Neural cell (in vitro differentiated cells): ENCODE data around the gene C2orf72. TPM values are rescaled to one million over a fixed set of nuclear protein-coding genes. Genes with fewer than 3 reads are reported as not detected.

Experiments
- H2AFZ ChIP-seq: fragments of 200-600, 300-800 bp; sonication (generic), shearing (Covaris generic); 2 replicates; pipeline ENCODE4 v1.6.0; 2014; ENCODE audit warnings: low read depth, mild to moderate bottlenecking, antibody characterized with exemption, low read length, moderate library complexity
- H3F3A ChIP-seq: fragments of 200-600 bp; shearing (Covaris generic); 2 replicates; pipeline ENCODE4 v1.6.1; 2016; ENCODE audit warnings: mild to moderate bottlenecking, moderate library complexity, mixed read lengths, antibody characterized with exemption, low read length; ENCODE audit not compliant: insufficient read depth, poor library complexity, severe bottlenecking
- H3K27ac ChIP-seq: fragments of 200-600, 300-800 bp; sonication (generic), shearing (Covaris generic); 2 replicates; pipeline ENCODE4 v1.5.1; 2014; ENCODE audit warnings: mild to moderate bottlenecking, low read length, moderate library complexity
- H3K27me3 ChIP-seq: fragments of 300-800, 200-600 bp; sonication (generic), shearing (Covaris generic); 2 replicates; pipeline ENCODE4 v1.6.0; 2014; ENCODE audit warnings: mild to moderate bottlenecking, low read depth, low read length, moderate library complexity; ENCODE audit not compliant: insufficient read depth
- H3K36me3 ChIP-seq: fragments of 300-800, 200-600 bp; sonication (generic), shearing (Covaris generic); 2 replicates; pipeline ENCODE4 v1.5.1; 2014; ENCODE audit warnings: mild to moderate bottlenecking, antibody characterized with exemption, low read length, moderate library complexity; ENCODE audit not compliant: insufficient read depth
- H3K4me2 ChIP-seq: fragments of 300-800, 200-600 bp; sonication (generic), shearing (Covaris generic); 2 replicates; pipeline ENCODE4 v1.6.0; 2014; ENCODE audit warnings: mild to moderate bottlenecking, low read length
- H3K4me3 ChIP-seq: fragments of 300-800, 200-600 bp; sonication (generic), shearing (Covaris generic); 2 replicates; pipeline ENCODE4 v1.5.1; 2014; ENCODE audit warnings: mild to moderate bottlenecking, low read length, moderate library complexity
- H3K79me2 ChIP-seq: fragments of 200-600 bp; shearing (Covaris generic); replicated peaks from 2 replicates; pipeline ENCODE4 v1.6.0; 2014; ENCODE audit warnings: mild to moderate bottlenecking, low read length, moderate library complexity; ENCODE audit not compliant: insufficient read depth
- H3K9ac ChIP-seq: fragments of 300-800, 200-600 bp; sonication (generic), shearing (Covaris generic); 2 replicates; pipeline ENCODE4 v1.6.1; 2016; ENCODE audit warnings: mild to moderate bottlenecking, low read length, mixed read lengths
- H3K9me2 ChIP-seq: fragments of 200-600 bp; shearing (Covaris generic); 2 replicates; pipeline ENCODE4 v1.6.1; 2016; ENCODE audit warnings: mild to moderate bottlenecking, low read length, mixed read lengths; ENCODE audit not compliant: insufficient read depth
- H3K9me3 ChIP-seq: fragments of 200-600, 300-800 bp; sonication (generic), shearing (Covaris generic); 2 replicates; pipeline ENCODE4 v1.6.1; 2016; ENCODE audit warnings: mild to moderate bottlenecking, mixed run types, low read length, moderate library complexity, mixed read lengths
- H4K20me1 ChIP-seq: fragments of 200-600 bp; shearing (Covaris generic); 2 replicates; pipeline ENCODE4 v1.6.1; 2016; ENCODE audit warnings: mild to moderate bottlenecking, mixed run types; ENCODE audit not compliant: insufficient read depth
- CTCF ChIP-seq: fragments of 450-650 bp; IDR thresholded peaks from 2 replicates; pipeline ENCODE4 v1.5.1; 2014; ENCODE audit warnings: antibody characterized with exemption, mild to moderate bottlenecking, moderate library complexity; ENCODE audit not compliant: poor library complexity, severe bottlenecking
- EP300 ChIP-seq: fragments of 450-650 bp; conservative IDR thresholded peaks from 2 replicates; pipeline ENCODE4 v1.6.1; 2014; ENCODE audit warnings: antibody characterized with exemption, mild to moderate bottlenecking, moderate library complexity; ENCODE audit not compliant: poor library complexity, severe bottlenecking
- EZH2 ChIP-seq: fragments of 200-600, 300-800 bp; shearing (Covaris generic), sonication (generic); IDR thresholded peaks from 2 replicates; pipeline ENCODE4 v1.6.1; 2014; ENCODE audit warnings: antibody characterized with exemption, low read length, borderline replicate concordance, mild to moderate bottlenecking; ENCODE audit not compliant: insufficient read depth, poor library complexity, severe bottlenecking
- MXI1 ChIP-seq: fragments of 450-650 bp; conservative IDR thresholded peaks from 2 replicates; pipeline ENCODE4 v1.6.1; 2014; ENCODE audit warnings: antibody characterized with exemption, mild to moderate bottlenecking; ENCODE audit not compliant: poor library complexity, severe bottlenecking
- POLR2AphosphoS5 ChIP-seq: IDR thresholded peaks from 2 replicates; pipeline ENCODE4 v1.6.1; 2012
- RAD21 ChIP-seq: fragments of 450-650 bp; conservative IDR thresholded peaks from 2 replicates; pipeline ENCODE4 v1.6.1; 2014; ENCODE audit warnings: antibody characterized with exemption, mild to moderate bottlenecking, moderate library complexity
- SMC3 ChIP-seq: fragments of 450-650 bp; conservative IDR thresholded peaks from 2 replicates; pipeline ENCODE4 v1.6.1; 2014; ENCODE audit warnings: antibody characterized with exemption, mild to moderate bottlenecking, moderate library complexity; ENCODE audit not compliant: poor library complexity
- TAF1 ChIP-seq: IDR thresholded peaks from 2 replicates; pipeline ENCODE4 v1.6.1; 2012; ENCODE audit warnings: low read depth
- polyA plus RNA-seq: library from polyadenylated mRNA; depleted of rRNA; stranded (reverse); fragments of >200 nt; gene quantifications from 2 replicates; pipeline ENCODE4 v1.2.3, GENCODE V29; 2014
- TF ChIP-seq, protein P1 (sequence below): IDR thresholded peaks from 2 replicates; pipeline ENCODE4 v1.6.1; 2012; ENCODE audit warnings: borderline replicate concordance

Gene C2orf72
- polyA plus RNA-seq, 1 donor from 2014 or later: 37.7 TPM

DNA sequence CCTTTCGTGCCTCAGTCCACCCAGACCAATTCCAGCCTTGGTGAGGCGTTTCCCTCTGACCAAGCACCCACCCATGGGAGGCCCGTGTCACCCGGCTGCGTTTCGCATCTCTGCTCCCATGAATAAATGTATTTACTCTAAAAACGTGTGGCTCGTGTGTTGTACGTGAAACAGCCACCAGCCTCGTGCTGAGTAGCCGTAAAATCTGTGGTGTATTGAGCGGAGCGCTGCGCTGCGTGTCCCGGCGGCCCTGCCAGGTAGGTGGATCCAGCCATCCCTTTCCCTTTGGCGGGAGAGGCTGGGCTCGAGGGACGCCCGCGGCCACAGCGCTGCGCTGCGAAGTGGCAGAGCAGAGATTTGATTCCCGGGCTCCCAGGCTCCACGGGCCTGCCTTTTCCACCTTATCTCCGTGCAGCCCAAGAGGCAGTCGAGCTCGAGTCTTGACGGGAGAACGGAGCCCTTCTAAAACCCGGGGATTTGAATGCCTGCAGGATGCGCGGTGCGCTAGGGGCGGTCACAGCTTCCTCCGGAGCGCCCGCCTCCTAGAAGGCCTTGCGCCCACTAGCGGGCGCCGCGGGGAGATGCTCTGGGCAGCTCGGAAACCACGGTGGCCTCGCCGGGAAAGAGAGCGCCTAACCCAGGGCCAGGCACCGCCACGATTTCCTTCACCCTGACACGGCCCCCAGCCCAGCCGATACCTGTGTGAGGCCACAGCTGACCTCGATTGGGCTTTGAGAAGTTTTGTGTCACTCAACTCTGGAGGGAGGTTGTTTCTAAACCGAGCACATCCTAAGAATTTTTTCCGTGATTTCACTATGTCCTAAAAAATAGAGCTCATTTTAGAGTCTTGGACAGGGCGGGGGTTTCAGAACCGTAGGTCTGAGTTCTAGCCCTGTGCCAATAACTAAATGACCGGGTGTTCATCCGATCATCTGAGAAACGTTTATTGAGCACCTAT is 15.4 kb downstream of the C2orf72 start:
- Histone ChIP-seq H3F3A (no peaks in the 10 kb centered on the region), H3K4me2 (peak overlapping the region; percentile 51), H3K27me3 (no peaks in the 10 kb centered on the region), H2AFZ (peak overlapping the region; percentile 76), H3K9me3 (no peaks in the 10 kb centered on the region), H4K20me1 (no peaks in the 10 kb centered on the region), H3K9ac (peak overlapping the region; percentile 75), H3K27ac (peak overlapping the region; percentile 78), H3K9me2 (no peaks in the 10 kb centered on the region), H3K4me3 (peak overlapping the region; percentile 75), H3K79me2 (peaks cover 11% of the 10 kb centered on the region), H3K36me3 (no peaks in the 10 kb centered on the region)
- peak; percentile 51 for TF ChIP-seq POLR2AphosphoS5
- no peak for TF ChIP-seq EZH2
- TF ChIP-seq, protein P1, sequence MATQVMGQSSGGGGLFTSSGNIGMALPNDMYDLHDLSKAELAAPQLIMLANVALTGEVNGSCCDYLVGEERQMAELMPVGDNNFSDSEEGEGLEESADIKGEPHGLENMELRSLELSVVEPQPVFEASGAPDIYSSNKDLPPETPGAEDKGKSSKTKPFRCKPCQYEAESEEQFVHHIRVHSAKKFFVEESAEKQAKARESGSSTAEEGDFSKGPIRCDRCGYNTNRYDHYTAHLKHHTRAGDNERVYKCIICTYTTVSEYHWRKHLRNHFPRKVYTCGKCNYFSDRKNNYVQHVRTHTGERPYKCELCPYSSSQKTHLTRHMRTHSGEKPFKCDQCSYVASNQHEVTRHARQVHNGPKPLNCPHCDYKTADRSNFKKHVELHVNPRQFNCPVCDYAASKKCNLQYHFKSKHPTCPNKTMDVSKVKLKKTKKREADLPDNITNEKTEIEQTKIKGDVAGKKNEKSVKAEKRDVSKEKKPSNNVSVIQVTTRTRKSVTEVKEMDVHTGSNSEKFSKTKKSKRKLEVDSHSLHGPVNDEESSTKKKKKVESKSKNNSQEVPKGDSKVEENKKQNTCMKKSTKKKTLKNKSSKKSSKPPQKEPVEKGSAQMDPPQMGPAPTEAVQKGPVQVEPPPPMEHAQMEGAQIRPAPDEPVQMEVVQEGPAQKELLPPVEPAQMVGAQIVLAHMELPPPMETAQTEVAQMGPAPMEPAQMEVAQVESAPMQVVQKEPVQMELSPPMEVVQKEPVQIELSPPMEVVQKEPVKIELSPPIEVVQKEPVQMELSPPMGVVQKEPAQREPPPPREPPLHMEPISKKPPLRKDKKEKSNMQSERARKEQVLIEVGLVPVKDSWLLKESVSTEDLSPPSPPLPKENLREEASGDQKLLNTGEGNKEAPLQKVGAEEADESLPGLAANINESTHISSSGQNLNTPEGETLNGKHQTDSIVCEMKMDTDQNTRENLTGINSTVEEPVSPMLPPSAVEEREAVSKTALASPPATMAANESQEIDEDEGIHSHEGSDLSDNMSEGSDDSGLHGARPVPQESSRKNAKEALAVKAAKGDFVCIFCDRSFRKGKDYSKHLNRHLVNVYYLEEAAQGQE: no peak
- TF ChIP-seq EP300: no peak
- TF ChIP-seq TAF1: peak; percentile 61
- peak; percentile 72 for TF ChIP-seq RAD21
- peak; percentile 57 for TF ChIP-seq MXI1
- peak; percentile 97 for TF ChIP-seq CTCF
- peak; percentile 84 for TF ChIP-seq SMC3

DNA sequence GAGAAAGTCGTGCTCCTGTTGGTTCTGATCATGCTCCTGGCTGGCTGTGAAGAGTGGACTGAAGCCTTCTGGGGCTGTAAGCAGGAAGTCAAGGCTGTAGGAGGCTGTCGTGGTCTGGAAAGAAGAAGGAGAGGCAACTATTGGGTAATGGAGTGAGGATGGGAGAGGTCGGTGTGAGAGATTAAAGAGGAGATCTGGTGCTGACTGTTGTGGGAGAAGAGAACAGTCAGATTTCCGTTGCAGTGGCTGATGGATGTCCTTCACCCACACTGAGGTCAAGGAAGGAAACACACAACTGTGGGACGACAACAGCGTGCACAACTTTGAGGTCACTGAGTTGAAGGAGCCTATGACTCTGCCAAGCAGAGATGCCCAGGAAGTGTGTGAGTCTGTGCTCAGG is 16.5 kb downstream of the C2orf72 start:
- Histone ChIP-seq H3K9me2 (no peaks in the 10 kb centered on the region), H4K20me1 (peaks cover 2% of the 10 kb centered on the region), H3K36me3 (no peaks in the 10 kb centered on the region), H3K27ac (no peak overlapping the region), H3K9ac (no peak overlapping the region), H3F3A (no peaks in the 10 kb centered on the region), H2AFZ (no peak overlapping the region), H3K27me3 (no peaks in the 10 kb centered on the region), H3K4me2 (no peak overlapping the region), H3K9me3 (no peaks in the 10 kb centered on the region), H3K79me2 (peaks cover 21% of the 10 kb centered on the region), H3K4me3 (no peak overlapping the region)
- no peak for TF ChIP-seq POLR2AphosphoS5
- TF ChIP-seq TAF1: no peak
- no peak for TF ChIP-seq EZH2
- no peak for TF ChIP-seq EP300
- TF ChIP-seq, protein P1: no peak
- no peak for TF ChIP-seq RAD21
- no peak for TF ChIP-seq SMC3
- TF ChIP-seq MXI1: no peak
- TF ChIP-seq CTCF: no peak
